HepG2 (cell line): ENCODE data around the gene FBF1. TPM values are rescaled to one million over a fixed set of nuclear protein-coding genes. Genes with fewer than 3 reads are reported as not detected.

Experiments used
- ADNP ChIP-seq: sonication (generic); formaldehyde crosslinking; IDR thresholded peaks from 2 replicates; pipeline ENCODE4 v1.4.0; 2020; ENCODE audit warnings: missing genetic modification reagents
- ATF4 ChIP-seq, 2 experiments: fragments of 450-650 bp in 1 of 2; sonication (generic) in 1 of 2; formaldehyde crosslinking; IDR thresholded peaks; 2 replicates each; pipeline versions ENCODE4 v1.5.0 to v1.8.0; 2020 to 2022; ENCODE audit warnings: mild to moderate bottlenecking in 1 of 2, missing genetic modification reagents in 1 of 2
- ATF7 ChIP-seq, 2 experiments: fragments of 450-650 bp in 1 of 2; sonication (generic) in 1 of 2; formaldehyde crosslinking in 1 of 2; IDR thresholded peaks; 2 replicates each; pipeline versions ENCODE4 v1.4.0 to v1.6.1; 2016 to 2020; ENCODE audit warnings: antibody characterized with exemption in 1 of 2, mild to moderate bottlenecking in 1 of 2, missing genetic modification reagents in 1 of 2
- GLMP ChIP-seq: sonication (generic); formaldehyde crosslinking; IDR thresholded peaks from 2 replicates; pipeline ENCODE4 v1.9.0; 2021; ENCODE audit warnings: missing genetic modification reagents, mild to moderate bottlenecking, borderline replicate concordance
- NCOR1 ChIP-seq: fragments of 200-600 bp; sonication (generic); IDR thresholded peaks from 2 replicates; pipeline ENCODE4 v1.7.0; 2017; ENCODE audit warnings: antibody characterized with exemption, low read length, borderline replicate concordance
- RAD21 ChIP-seq: fragments of 450-650 bp; formaldehyde crosslinking; IDR thresholded peaks from 2 replicates; pipeline ENCODE4 v1.5.0; 2020; ENCODE audit warnings: mild to moderate bottlenecking
- RFX1 ChIP-seq: fragments of 450-650 bp; IDR thresholded peaks from 2 replicates; pipeline ENCODE4 v1.6.1; 2017
- SALL1 ChIP-seq: sonication (generic); formaldehyde crosslinking; IDR thresholded peaks from 2 replicates; pipeline ENCODE4 v1.8.0; 2022; ENCODE audit warnings: mild to moderate bottlenecking, missing genetic modification reagents
- TMF1 ChIP-seq: sonication (generic); formaldehyde crosslinking; IDR thresholded peaks from 2 replicates; pipeline ENCODE4 v1.8.1; 2022; ENCODE audit warnings: low read depth, missing genetic modification reagents
- ZBTB7B ChIP-seq: sonication (generic); formaldehyde crosslinking; IDR thresholded peaks from 2 replicates; pipeline ENCODE4 v1.4.0; 2020; ENCODE audit warnings: missing genetic modification reagents
- ZNF224 ChIP-seq: sonication (generic); formaldehyde crosslinking; IDR thresholded peaks from 2 replicates; pipeline ENCODE4 v1.5.0; 2020; ENCODE audit warnings: mild to moderate bottlenecking, missing genetic modification reagents
- ZNF441 ChIP-seq: sonication (generic); formaldehyde crosslinking; IDR thresholded peaks from 2 replicates; pipeline ENCODE4 v1.7.0; 2021; ENCODE audit warnings: missing genetic modification reagents, borderline replicate concordance
- ZNF550 ChIP-seq: sonication (generic); formaldehyde crosslinking; IDR thresholded peaks from 2 replicates; pipeline ENCODE4 v1.4.0; 2020; ENCODE audit warnings: mild to moderate bottlenecking, missing genetic modification reagents, borderline replicate concordance
- ZNF746 ChIP-seq: sonication (generic); formaldehyde crosslinking; IDR thresholded peaks from 2 replicates; pipeline ENCODE4 v1.8.0; 2022; ENCODE audit warnings: mild to moderate bottlenecking, missing genetic modification reagents
- polyA plus RNA-seq, 8 experiments: library from polyadenylated mRNA; depleted of rRNA in 3 of 8; stranded (reverse) in 7 of 8; unstranded in 1 of 8; fragments of >200 nt; fragmentation: Illumina TruSeq in 4 of 8; extraction: Trizol in 4 of 8; gene quantifications; 2 replicates each; pipeline versions ENCODE4 v1.2.1 to v1.2.3, GENCODE V29; 2011 to 2016; ENCODE audit warnings: low read depth in 4 of 8, missing spikeins in 1 of 8, mixed read lengths in 1 of 8; ENCODE audit not compliant: insufficient read depth in 1 of 8
- total RNA-seq, 5 experiments: library from RNA; depleted of rRNA; stranded (reverse); fragments of >200 nt; fragmentation: Illumina TruSeq; extraction: Trizol; gene quantifications; 2 replicates each; pipeline ENCODE4 v1.2.3, GENCODE V29; 2016; ENCODE audit warnings: low read depth in 1 of 5
- TF ChIP-seq, protein P1 (sequence below): sonication (generic); formaldehyde crosslinking; IDR thresholded peaks from 2 replicates; pipeline ENCODE4 v1.5.1; 2020; ENCODE audit warnings: mild to moderate bottlenecking, moderate library complexity, missing genetic modification reagents
- TF ChIP-seq, protein P2 (sequence below): sonication (generic); formaldehyde crosslinking; conservative IDR thresholded peaks from 2 replicates; pipeline ENCODE4 v1.4.0; 2020; ENCODE audit warnings: mild to moderate bottlenecking, missing genetic modification reagents, moderate library complexity
- TF ChIP-seq, protein P3 (sequence below): sonication (generic); formaldehyde crosslinking; IDR thresholded peaks from 2 replicates; pipeline ENCODE4 v1.4.0; 2020; ENCODE audit warnings: missing genetic modification reagents

The FBF1 gene
- total and polyA plus RNA-seq, 2 of the 13 experiments (the other 11 are each of a cell fraction or from before 2014, with no cell fraction given): 2.4 to 8.1 TPM

GRCh38 chr17:75876190-75876937 lies 64.5 kb downstream of the FBF1 start (continued):
- TF ChIP-seq ZNF746 (CRISPR knock-in tag) (peak; percentile 99), ZNF224 (CRISPR knock-in tag) (peak; percentile 98), TMF1 (CRISPR knock-in tag) (peak; percentile 84; the same call in 1 of the 2 replicates), RFX1 (no peak), NCOR1 (peak; percentile 78), RAD21 (CRISPR knock-in tag) (peak; percentile 77; the same call in 1 of the 2 replicates), ZNF550 (CRISPR knock-in tag) (no peak), GLMP (peak; percentile 56; the same call in 1 of the 2 replicates), SALL1 (CRISPR knock-in tag) (peak; percentile 98), ZNF441 (peak; percentile 84; the same call in 1 of the 2 replicates), ATF7 (IDR thresholded peaks at IDR 0.05) (peak; percentile 66), ATF7 (CRISPR knock-in tag; IDR thresholded peaks at IDR 0.05) (peak; percentile 80), ATF4 (CRISPR knock-in tag; IDR thresholded peaks at IDR 0.05) (peak in 1 of 2 experiments; percentile 29; a peak in 1 of 4 replicates), ADNP (no peak), ZBTB7B (peak; percentile 98)
- TF ChIP-seq, protein P1, sequence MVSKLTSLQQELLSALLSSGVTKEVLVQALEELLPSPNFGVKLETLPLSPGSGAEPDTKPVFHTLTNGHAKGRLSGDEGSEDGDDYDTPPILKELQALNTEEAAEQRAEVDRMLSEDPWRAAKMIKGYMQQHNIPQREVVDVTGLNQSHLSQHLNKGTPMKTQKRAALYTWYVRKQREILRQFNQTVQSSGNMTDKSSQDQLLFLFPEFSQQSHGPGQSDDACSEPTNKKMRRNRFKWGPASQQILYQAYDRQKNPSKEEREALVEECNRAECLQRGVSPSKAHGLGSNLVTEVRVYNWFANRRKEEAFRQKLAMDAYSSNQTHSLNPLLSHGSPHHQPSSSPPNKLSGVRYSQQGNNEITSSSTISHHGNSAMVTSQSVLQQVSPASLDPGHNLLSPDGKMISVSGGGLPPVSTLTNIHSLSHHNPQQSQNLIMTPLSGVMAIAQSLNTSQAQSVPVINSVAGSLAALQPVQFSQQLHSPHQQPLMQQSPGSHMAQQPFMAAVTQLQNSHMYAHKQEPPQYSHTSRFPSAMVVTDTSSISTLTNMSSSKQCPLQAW (CRISPR knock-in tag): peak; percentile 97
- TF ChIP-seq, protein P2, sequence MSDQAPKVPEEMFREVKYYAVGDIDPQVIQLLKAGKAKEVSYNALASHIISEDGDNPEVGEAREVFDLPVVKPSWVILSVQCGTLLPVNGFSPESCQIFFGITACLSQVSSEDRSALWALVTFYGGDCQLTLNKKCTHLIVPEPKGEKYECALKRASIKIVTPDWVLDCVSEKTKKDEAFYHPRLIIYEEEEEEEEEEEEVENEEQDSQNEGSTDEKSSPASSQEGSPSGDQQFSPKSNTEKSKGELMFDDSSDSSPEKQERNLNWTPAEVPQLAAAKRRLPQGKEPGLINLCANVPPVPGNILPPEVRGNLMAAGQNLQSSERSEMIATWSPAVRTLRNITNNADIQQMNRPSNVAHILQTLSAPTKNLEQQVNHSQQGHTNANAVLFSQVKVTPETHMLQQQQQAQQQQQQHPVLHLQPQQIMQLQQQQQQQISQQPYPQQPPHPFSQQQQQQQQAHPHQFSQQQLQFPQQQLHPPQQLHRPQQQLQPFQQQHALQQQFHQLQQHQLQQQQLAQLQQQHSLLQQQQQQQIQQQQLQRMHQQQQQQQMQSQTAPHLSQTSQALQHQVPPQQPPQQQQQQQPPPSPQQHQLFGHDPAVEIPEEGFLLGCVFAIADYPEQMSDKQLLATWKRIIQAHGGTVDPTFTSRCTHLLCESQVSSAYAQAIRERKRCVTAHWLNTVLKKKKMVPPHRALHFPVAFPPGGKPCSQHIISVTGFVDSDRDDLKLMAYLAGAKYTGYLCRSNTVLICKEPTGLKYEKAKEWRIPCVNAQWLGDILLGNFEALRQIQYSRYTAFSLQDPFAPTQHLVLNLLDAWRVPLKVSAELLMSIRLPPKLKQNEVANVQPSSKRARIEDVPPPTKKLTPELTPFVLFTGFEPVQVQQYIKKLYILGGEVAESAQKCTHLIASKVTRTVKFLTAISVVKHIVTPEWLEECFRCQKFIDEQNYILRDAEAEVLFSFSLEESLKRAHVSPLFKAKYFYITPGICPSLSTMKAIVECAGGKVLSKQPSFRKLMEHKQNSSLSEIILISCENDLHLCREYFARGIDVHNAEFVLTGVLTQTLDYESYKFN (CRISPR knock-in tag): peak; percentile 98
- TF ChIP-seq, protein P3, sequence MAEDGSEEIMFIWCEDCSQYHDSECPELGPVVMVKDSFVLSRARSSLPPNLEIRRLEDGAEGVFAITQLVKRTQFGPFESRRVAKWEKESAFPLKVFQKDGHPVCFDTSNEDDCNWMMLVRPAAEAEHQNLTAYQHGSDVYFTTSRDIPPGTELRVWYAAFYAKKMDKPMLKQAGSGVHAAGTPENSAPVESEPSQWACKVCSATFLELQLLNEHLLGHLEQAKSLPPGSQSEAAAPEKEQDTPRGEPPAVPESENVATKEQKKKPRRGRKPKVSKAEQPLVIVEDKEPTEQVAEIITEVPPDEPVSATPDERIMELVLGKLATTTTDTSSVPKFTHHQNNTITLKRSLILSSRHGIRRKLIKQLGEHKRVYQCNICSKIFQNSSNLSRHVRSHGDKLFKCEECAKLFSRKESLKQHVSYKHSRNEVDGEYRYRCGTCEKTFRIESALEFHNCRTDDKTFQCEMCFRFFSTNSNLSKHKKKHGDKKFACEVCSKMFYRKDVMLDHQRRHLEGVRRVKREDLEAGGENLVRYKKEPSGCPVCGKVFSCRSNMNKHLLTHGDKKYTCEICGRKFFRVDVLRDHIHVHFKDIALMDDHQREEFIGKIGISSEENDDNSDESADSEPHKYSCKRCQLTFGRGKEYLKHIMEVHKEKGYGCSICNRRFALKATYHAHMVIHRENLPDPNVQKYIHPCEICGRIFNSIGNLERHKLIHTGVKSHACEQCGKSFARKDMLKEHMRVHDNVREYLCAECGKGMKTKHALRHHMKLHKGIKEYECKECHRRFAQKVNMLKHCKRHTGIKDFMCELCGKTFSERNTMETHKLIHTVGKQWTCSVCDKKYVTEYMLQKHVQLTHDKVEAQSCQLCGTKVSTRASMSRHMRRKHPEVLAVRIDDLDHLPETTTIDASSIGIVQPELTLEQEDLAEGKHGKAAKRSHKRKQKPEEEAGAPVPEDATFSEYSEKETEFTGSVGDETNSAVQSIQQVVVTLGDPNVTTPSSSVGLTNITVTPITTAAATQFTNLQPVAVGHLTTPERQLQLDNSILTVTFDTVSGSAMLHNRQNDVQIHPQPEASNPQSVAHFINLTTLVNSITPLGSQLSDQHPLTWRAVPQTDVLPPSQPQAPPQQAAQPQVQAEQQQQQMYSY (CRISPR knock-in tag): no peak; the same call in 1 of the 2 replicates
